Measurements from ENCODE around the gene SLC13A2. TPM values are rescaled to one million over a fixed set of nuclear protein-coding genes. Genes with fewer than 3 reads are reported as not detected.

The SLC13A2 gene
- total and polyA plus RNA-seq, 2 donors (not counting 3 experiments of a cell fraction or from before 2014, with no cell fraction given): not detected

- Histone ChIP-seq H3K27me3 (ENCODE audit: control insufficient read depth in 2 of 2, insufficient read depth in 2 of 2, low read length in 2 of 2) (no peaks in the 10 kb centered on the region), H2AFZ (ENCODE audit: low read depth, low read length) (no peak overlapping the region), H3K79me2 (ENCODE audit: control insufficient read depth, insufficient read depth, low read length) (no peaks in the 10 kb centered on the region), H3K27ac (ENCODE audit: insufficient read depth, low read depth, low read length) (no peak overlapping the region), H3K4me2 (ENCODE audit: insufficient read depth, low read length) (no peak overlapping the region), H3K9me1 (replicated peaks; ENCODE audit: control insufficient read depth, extremely low read depth, insufficient read depth, low read length) (no peaks in the 10 kb centered on the region), H3K9ac (replicated peaks; ENCODE audit: extremely low read depth, insufficient read depth, low read length) (no peak overlapping the region), H3K9me3 (replicated peaks; ENCODE audit: control insufficient read depth, insufficient read depth, low read length) (no peaks in the 10 kb centered on the region), H3K4me1 (ENCODE audit: control insufficient read depth, extremely low read depth, insufficient read depth, low read length) (no peaks in the 10 kb centered on the region), H3K4me3 (replicated peaks in 1 of 3; ENCODE audit: insufficient read depth in 1 of 3, low read depth in 1 of 3, low read length in 3 of 3) (no peak overlapping the region), H4K20me1 (replicated peaks; ENCODE audit: control insufficient read depth, extremely low read depth, insufficient read depth, low read length) (no peaks in the 10 kb centered on the region), H3K36me3 (ENCODE audit: control insufficient read depth in 2 of 2, extremely low read depth in 1 of 2, insufficient read depth in 2 of 2, low read length in 2 of 2) (no peaks in the 10 kb centered on the region)
- ChIA-PET POLR2A (no interaction called here), CTCF (interaction anchor here (1.0 kb wide), 1 partner anchor 61 kb away, joined by 3 read pairs; no protein-coding TSS in a partner anchor)
- intact Hi-C loops (cut with micrococcal nuclease): no loop called here
- FAIRE-seq (no peak), DNase-seq (ENCODE audit: low read depth, low spot score) (no peak)
- dilution Hi-C loops (cut with MboI; ENCODE audit: extremely low pct_ligation_motif_present, low sequenced_read_pairs): no loop called here
- no TSS peak for BruUV-seq (replicated peaks)
- TF ChIP-seq POLR2A (IDR thresholded peaks at IDR 0.05; ENCODE audit: low read depth, low read length) (no peak), POLR2AphosphoS5 (IDR thresholded peaks at IDR 0.05; ENCODE audit: insufficient read depth, low read depth, low read length) (no peak), MYC (IDR thresholded peaks at IDR 0.05; ENCODE audit: low read depth, low read length) (no peak), CTCF (IDR thresholded peaks at IDR 0.05; ENCODE audit: extremely low read depth in 1 of 2, insufficient read depth in 1 of 2, low read depth in 1 of 2, low read length in 2 of 2) (no peak), MAX (IDR thresholded peaks at IDR 0.05; ENCODE audit: insufficient read depth, insufficient read length) (no peak)
Observed at GRCh38 chr17:28527181-28527681, 53.8 kb downstream of the SLC13A2 start.

GRCh38 chr17:28527859-28528258 lies 54.4 kb downstream of the SLC13A2 start:
- H3K27me3 ChIP-seq (ENCODE audit: control insufficient read depth in 2 of 2, insufficient read depth in 2 of 2, low read length in 2 of 2): no peaks in the 10 kb centered on the region
- ChIA-PET POLR2A (no interaction called here), CTCF (interaction anchor here (1.0 kb wide), 1 partner anchor 62 kb away, joined by 3 read pairs; no protein-coding TSS in a partner anchor)
- H3K4me1 ChIP-seq (ENCODE audit: control insufficient read depth, extremely low read depth, insufficient read depth, low read length): no peaks in the 10 kb centered on the region
- no peaks in the 10 kb centered on the region for H3K9me1 ChIP-seq (replicated peaks; ENCODE audit: control insufficient read depth, extremely low read depth, insufficient read depth, low read length)
- DNase-seq (ENCODE audit: low read depth, low spot score) (no peak), FAIRE-seq (no peak)
- TF ChIP-seq MYC (IDR thresholded peaks at IDR 0.05; ENCODE audit: low read depth, low read length) (no peak), CTCF (IDR thresholded peaks at IDR 0.05; ENCODE audit: extremely low read depth in 1 of 2, insufficient read depth in 1 of 2, low read depth in 1 of 2, low read length in 2 of 2) (no peak), POLR2AphosphoS5 (IDR thresholded peaks at IDR 0.05; ENCODE audit: insufficient read depth, low read depth, low read length) (no peak), EZH2 (IDR thresholded peaks at IDR 0.05; ENCODE audit: borderline replicate concordance, low read depth, low read length, severe bottlenecking) (no peak), MAX (IDR thresholded peaks at IDR 0.05; ENCODE audit: insufficient read depth, insufficient read length) (no peak), GATA2 (IDR thresholded peaks at IDR 0.05; ENCODE audit: insufficient read depth, insufficient read length, low read depth, low read length) (no peak), POLR2A (IDR thresholded peaks at IDR 0.05; ENCODE audit: low read depth, low read length) (no peak), FOS (IDR thresholded peaks at IDR 0.05; ENCODE audit: borderline replicate concordance, insufficient read depth, low read length) (no peak), JUN (IDR thresholded peaks at IDR 0.05; ENCODE audit: borderline replicate concordance, insufficient read depth, insufficient read length, low read depth) (no peak)
- intact Hi-C loops (cut with micrococcal nuclease): no loop called here
- no peak overlapping the region for H2AFZ ChIP-seq (ENCODE audit: low read depth, low read length)
- no peaks in the 10 kb centered on the region for H4K20me1 ChIP-seq (replicated peaks; ENCODE audit: control insufficient read depth, extremely low read depth, insufficient read depth, low read length)
- H3K9ac ChIP-seq (replicated peaks; ENCODE audit: extremely low read depth, insufficient read depth, low read length): no peak overlapping the region
- no peaks in the 10 kb centered on the region for H3K79me2 ChIP-seq (ENCODE audit: control insufficient read depth, insufficient read depth, low read length)
- no peak overlapping the region for H3K27ac ChIP-seq (ENCODE audit: insufficient read depth, low read depth, low read length)
- no peak overlapping the region for H3K4me3 ChIP-seq (replicated peaks in 1 of 3; ENCODE audit: insufficient read depth in 1 of 3, low read depth in 1 of 3, low read length in 3 of 3)
- H3K36me3 ChIP-seq (ENCODE audit: control insufficient read depth in 2 of 2, extremely low read depth in 1 of 2, insufficient read depth in 2 of 2, low read length in 2 of 2): no peaks in the 10 kb centered on the region
- no peaks in the 10 kb centered on the region for H3K9me3 ChIP-seq (replicated peaks; ENCODE audit: control insufficient read depth, insufficient read depth, low read length)
- H3K4me2 ChIP-seq (ENCODE audit: insufficient read depth, low read length): no peak overlapping the region
- no TSS peak for BruUV-seq (replicated peaks)
- dilution Hi-C loops (cut with MboI; ENCODE audit: extremely low pct_ligation_motif_present, low sequenced_read_pairs): no loop called here
